Adrenal gland (tissue), 12 donors: ENCODE results near the gene TIFAB. TPM values are rescaled to one million over a fixed set of nuclear protein-coding genes. Genes with fewer than 3 reads are reported as not detected.

Experiments used
- DNase-seq, 7 donors: peaks; one replicate each; pipeline ENCODE4 v3.0.0-alpha.2; 2019 to 2020
- H3K27ac ChIP-seq, 5 donors: fragments of 200-600 bp; sonication (generic) in 4 of 5; 1 replicate in 3 of 5; 2 replicates in 2 of 5; pipeline versions ENCODE4 v1.5.1 to v1.8.0; 2016 to 2020; ENCODE audit warnings: mild to moderate bottlenecking in 1 of 5
- H3K27me3 ChIP-seq: fragments of 200-600 bp; 2 replicates; pipeline ENCODE4 v1.8.0; 2021
- H3K36me3 ChIP-seq, 2 donors: fragments of 200-600 bp; replicated peaks in 1 of 2; 1 replicate in 1 of 2; 2 replicates in 1 of 2; pipeline versions ENCODE4 v1.5.1 to v1.8.0; 2018 to 2022
- H3K4me1 ChIP-seq, 2 donors: fragments of 200-600 bp; replicated peaks in 1 of 2; 1 replicate in 1 of 2; 2 replicates in 1 of 2; pipeline versions ENCODE4 v1.5.1 to v1.8.0; 2018 to 2021
- H3K4me3 ChIP-seq, 4 donors: fragments of 200-600 bp; sonication (generic) in 3 of 4; one replicate each; pipeline ENCODE4 v1.5.1; 2016 to 2018
- H3K9me3 ChIP-seq, 3 donors: fragments of 200-600 bp; sonication (generic) in 1 of 3; replicated peaks in 1 of 3; 1 replicate in 2 of 3; 2 replicates in 1 of 3; pipeline versions ENCODE4 v1.5.1 to v1.8.0; 2016 to 2021
- CTCF ChIP-seq, 6 experiments: fragments of 450-650 bp in 4 of 6; fragments of 200-600 bp in 2 of 6; sonication (generic) in 1 of 6; IDR thresholded peaks; 1 replicate in 5 of 6; 2 replicates in 1 of 6; pipeline versions ENCODE4 v1.5.1 to v1.8.0; 2016 to 2021; ENCODE audit warnings: antibody characterized with exemption in 6 of 6, mild to moderate bottlenecking in 2 of 6, moderate library complexity in 1 of 6
- POLR2A ChIP-seq, 2 donors: fragments of 450-650 bp; IDR thresholded peaks; one replicate each; pipeline ENCODE4 v1.6.1; 2017; ENCODE audit warnings: antibody characterized with exemption in 2 of 2, mild to moderate bottlenecking in 2 of 2, moderate library complexity in 1 of 2
- WGBS, 4 donors: extraction: QIAGEN DNeasy Blood & Tissue Kit in 2 of 4; methylation state at CpG; one replicate each; pipeline versions ENCODE4 v1.1.5 to v1.1.7; 2013 to 2017; 5-methylcytosine and 5-hydroxymethylcytosine counted together
- intact Hi-C, 2 donors: fragments of 100-400 bp; cut with DNase I; formaldehyde crosslinking; loops; one replicate each; pipeline versions ENCODE4 v1.14.1 to v1.15.0; 2022 to 2023
- polyA plus RNA-seq, 3 donors: library from polyadenylated mRNA; stranded (reverse); fragments of 200-250 nt in 2 of 3; fragments of 350-450 nt in 1 of 3; fragmentation: Illumina TruSeq in 1 of 3; extraction: RNeasy Lipid Tissue Mini Kit (QIAGEN cat#74804) in 1 of 3; gene quantifications; one replicate each; pipeline ENCODE4 v1.2.3, GENCODE V29; 2013 to 2014
- total RNA-seq, 9 donors: library from RNA; depleted of rRNA in 4 of 9; stranded (reverse); fragments of >200 nt in 4 of 9; fragments of 120-200 nt in 1 of 9; fragmentation: NEBNext Ultra II Directional in 1 of 9; extraction: Animal tissue kit (Norgen Biotek cat#: 25700) in 1 of 9; gene quantifications; one replicate each; pipeline versions ENCODE4 v1.1.0 to v1.2.4, GENCODE V29; 2013 to 2023
- donor health status: healthy with polysubstance abuse.
- donor health status: Bipolar disorder and iron deficiency.
- donor health status: DM: yes; HTN: yes; CAD: no.
- donor health status: DM: no; HTN: no; CAD: no.
- donor health status: DM: no; HTN: no; CAD: no.
- donor health status: DM: yes; HTN: yes; CAD: no.

TIFAB gene
- total and polyA plus RNA-seq, 12 donors: 0.06 to 0.08 TPM; not detected in 10

GRCh38 chr5:135461481-135462151 is 9.5 kb upstream of the TIFAB start:
- no peak for DNase-seq

GRCh38 chr5:135460246-135461033 is 8.3 kb upstream of the TIFAB start:
- TF ChIP-seq POLR2A (IDR thresholded peaks at IDR 0.05) (no peak), CTCF (IDR thresholded peaks at IDR 0.05) (no peak)
- intact Hi-C loops: no loop called here
- Histone ChIP-seq H3K4me1 (peaks cover 8 to 12% of the 10 kb centered on the region in 2 donors), H3K27me3 (no peaks in the 10 kb centered on the region), H3K27ac (no peak overlapping the region), H3K9me3 (no peaks in the 10 kb centered on the region), H3K4me3 (no peak overlapping the region), H3K36me3 (no peaks in the 10 kb centered on the region)
- no peak for DNase-seq
- WGBS, 4 donors: 64 to 77% (median 68%) methylated on average over 10 to 11 of the region's 11 CpGs

More at GRCh38 chr5:135461481-135462151, 9.5 kb upstream of the TIFAB start:
- H3K4me3 ChIP-seq: no peak overlapping the region
- 72 to 84% (median 81%) methylated on average over 6 to 7 of the region's 7 CpGs for WGBS, 4 donors
- no peak for TF ChIP-seq POLR2A (IDR thresholded peaks at IDR 0.05)
- no peak for TF ChIP-seq CTCF (IDR thresholded peaks at IDR 0.05)
- no peaks in the 10 kb centered on the region for H3K36me3 ChIP-seq
- peaks cover under 1 to 3% of the 10 kb centered on the region in 2 donors for H3K4me1 ChIP-seq
- intact Hi-C loops: no loop called here
- peaks cover 9% of the 10 kb centered on the region for H3K27me3 ChIP-seq
- H3K27ac ChIP-seq: no peak overlapping the region
- no peaks in the 10 kb centered on the region for H3K9me3 ChIP-seq

GRCh38 chr5:135458921-135459331 is 6.8 kb upstream of the TIFAB start:
- 41 to 64% (median 55%) methylated on average over 5 of the region's 5 CpGs for WGBS, 4 donors

More at GRCh38 chr5:135458921-135459331, 6.8 kb upstream of the TIFAB start:
- H3K4me1 ChIP-seq: peaks cover 8 to 12% of the 10 kb centered on the region in 2 donors
- H3K9me3 ChIP-seq: no peaks in the 10 kb centered on the region
- TF ChIP-seq CTCF (IDR thresholded peaks at IDR 0.05): no peak
- no peak for TF ChIP-seq POLR2A (IDR thresholded peaks at IDR 0.05)
- no peaks in the 10 kb centered on the region for H3K27me3 ChIP-seq
- no peak overlapping the region for H3K27ac ChIP-seq
- H3K36me3 ChIP-seq: no peaks in the 10 kb centered on the region
- no peak overlapping the region for H3K4me3 ChIP-seq
- intact Hi-C loops: no loop called here
- peak in 3 of 7 donors; percentile 18 to 41 (median 32) for DNase-seq
